ENCODE measurements around the gene GAS2L3. TPM values are rescaled to one million over a fixed set of nuclear protein-coding genes. Genes with fewer than 3 reads are reported as not detected.

Gene GAS2L3
- total and polyA plus RNA-seq, 2 of the 8 experiments (the other 6 are each of a cell fraction or from before 2014, with no cell fraction given): 2.1 to 19.3 TPM

DNA sequence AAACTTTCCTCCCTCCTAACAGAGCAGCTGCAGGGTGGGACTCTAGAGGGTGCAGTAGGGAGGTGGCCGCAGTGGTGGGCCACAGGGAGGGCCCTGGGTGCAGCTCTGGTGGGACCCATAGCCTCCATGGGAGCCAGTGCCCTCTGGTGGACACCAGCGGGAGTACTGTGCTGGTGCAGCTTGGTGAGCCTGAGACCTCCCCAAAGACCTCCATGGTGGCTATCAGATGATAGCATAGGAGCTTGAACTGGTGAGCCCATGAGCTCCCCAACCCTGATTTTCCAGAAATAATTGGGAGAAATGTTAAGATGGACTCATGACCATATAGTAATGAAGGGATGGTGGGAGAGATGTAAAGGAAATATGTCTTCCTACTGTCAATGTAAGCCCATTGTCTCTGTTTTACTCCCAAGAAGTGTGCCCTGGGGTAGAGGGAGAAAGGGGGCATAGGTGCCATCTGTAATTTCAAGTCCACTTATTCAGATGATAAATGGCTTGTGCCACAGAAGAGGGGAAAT lies 98.7 kb downstream of the GAS2L3 start (continued):
- TF ChIP-seq, protein P1, sequence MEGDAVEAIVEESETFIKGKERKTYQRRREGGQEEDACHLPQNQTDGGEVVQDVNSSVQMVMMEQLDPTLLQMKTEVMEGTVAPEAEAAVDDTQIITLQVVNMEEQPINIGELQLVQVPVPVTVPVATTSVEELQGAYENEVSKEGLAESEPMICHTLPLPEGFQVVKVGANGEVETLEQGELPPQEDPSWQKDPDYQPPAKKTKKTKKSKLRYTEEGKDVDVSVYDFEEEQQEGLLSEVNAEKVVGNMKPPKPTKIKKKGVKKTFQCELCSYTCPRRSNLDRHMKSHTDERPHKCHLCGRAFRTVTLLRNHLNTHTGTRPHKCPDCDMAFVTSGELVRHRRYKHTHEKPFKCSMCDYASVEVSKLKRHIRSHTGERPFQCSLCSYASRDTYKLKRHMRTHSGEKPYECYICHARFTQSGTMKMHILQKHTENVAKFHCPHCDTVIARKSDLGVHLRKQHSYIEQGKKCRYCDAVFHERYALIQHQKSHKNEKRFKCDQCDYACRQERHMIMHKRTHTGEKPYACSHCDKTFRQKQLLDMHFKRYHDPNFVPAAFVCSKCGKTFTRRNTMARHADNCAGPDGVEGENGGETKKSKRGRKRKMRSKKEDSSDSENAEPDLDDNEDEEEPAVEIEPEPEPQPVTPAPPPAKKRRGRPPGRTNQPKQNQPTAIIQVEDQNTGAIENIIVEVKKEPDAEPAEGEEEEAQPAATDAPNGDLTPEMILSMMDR (IDR thresholded peaks at IDR 0.05; ENCODE audit: control extremely low read depth in 1 of 3, insufficient read depth in 1 of 3, low read depth in 1 of 3, low read length in 3 of 3): peak; percentile 70 to 90 (median 85)
